Measurements from ENCODE around the gene FANCI.

DNA sequence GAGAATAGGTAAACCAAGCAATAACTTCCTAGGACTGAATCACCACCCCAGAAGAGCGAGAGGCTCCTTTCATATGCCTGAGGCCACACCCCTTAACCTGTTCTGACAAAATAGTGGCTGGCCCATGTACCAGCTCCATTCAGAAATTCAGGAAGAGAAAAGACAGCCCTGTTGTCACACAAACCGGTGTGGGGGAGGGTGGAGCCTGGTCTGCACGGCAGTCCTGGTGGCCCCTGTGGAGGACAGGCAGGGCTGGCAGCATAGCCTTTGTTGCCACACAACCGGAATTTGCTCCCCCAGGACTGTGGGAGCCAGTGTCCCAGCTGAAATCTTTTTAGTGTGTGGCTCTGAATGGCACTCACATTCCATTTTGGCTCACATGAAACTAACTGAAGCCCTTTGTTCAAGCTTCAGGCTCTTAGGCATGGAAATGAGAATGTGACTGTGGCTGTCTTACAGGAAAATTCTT, 46.2 kb upstream of the FANCI start:
- TF ChIP-seq, protein P1, sequence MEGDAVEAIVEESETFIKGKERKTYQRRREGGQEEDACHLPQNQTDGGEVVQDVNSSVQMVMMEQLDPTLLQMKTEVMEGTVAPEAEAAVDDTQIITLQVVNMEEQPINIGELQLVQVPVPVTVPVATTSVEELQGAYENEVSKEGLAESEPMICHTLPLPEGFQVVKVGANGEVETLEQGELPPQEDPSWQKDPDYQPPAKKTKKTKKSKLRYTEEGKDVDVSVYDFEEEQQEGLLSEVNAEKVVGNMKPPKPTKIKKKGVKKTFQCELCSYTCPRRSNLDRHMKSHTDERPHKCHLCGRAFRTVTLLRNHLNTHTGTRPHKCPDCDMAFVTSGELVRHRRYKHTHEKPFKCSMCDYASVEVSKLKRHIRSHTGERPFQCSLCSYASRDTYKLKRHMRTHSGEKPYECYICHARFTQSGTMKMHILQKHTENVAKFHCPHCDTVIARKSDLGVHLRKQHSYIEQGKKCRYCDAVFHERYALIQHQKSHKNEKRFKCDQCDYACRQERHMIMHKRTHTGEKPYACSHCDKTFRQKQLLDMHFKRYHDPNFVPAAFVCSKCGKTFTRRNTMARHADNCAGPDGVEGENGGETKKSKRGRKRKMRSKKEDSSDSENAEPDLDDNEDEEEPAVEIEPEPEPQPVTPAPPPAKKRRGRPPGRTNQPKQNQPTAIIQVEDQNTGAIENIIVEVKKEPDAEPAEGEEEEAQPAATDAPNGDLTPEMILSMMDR (IDR thresholded peaks at IDR 0.05 in 2 of 3, conservative IDR thresholded peaks at IDR 0.05 in 1 of 3; ENCODE audit: borderline replicate concordance in 1 of 3, insufficient read depth in 1 of 3, low read depth in 2 of 3, low read length in 2 of 3), result no peak
- TF ChIP-seq EZH2 (IDR thresholded peaks at IDR 0.05) (no peak), SRF (IDR thresholded peaks at IDR 0.05; ENCODE audit: low read depth) (no peak)
